Thymus (tissue), 11 donors: ENCODE data around the gene ACACA. TPM values are rescaled to one million over a fixed set of nuclear protein-coding genes. Genes with fewer than 3 reads are reported as not detected.

Experiments
- DNase-seq, 9 donors: peaks; one replicate each; pipeline ENCODE4 v3.0.0-alpha.2; 2013; ENCODE audit warnings: low spot score in 9 of 9, low read depth in 6 of 9, missing footprints in 1 of 9
- H3K27ac ChIP-seq, 2 donors: one replicate each; pipeline ENCODE4 v1.5.1; 2013; ENCODE audit warnings: control low read depth in 1 of 2, low read depth in 1 of 2, low read length in 1 of 2, mild to moderate bottlenecking in 1 of 2, moderate library complexity in 1 of 2
- H3K27me3 ChIP-seq, 2 donors: one replicate each; pipeline ENCODE4 v1.5.1; 2013; ENCODE audit warnings: low read length in 1 of 2; ENCODE audit not compliant: control insufficient read depth in 2 of 2, insufficient read depth in 1 of 2
- H3K36me3 ChIP-seq, 2 donors: one replicate each; pipeline ENCODE4 v1.5.1; 2013; ENCODE audit warnings: low read length in 1 of 2, mild to moderate bottlenecking in 1 of 2, moderate library complexity in 1 of 2; ENCODE audit not compliant: control insufficient read depth in 2 of 2, insufficient read depth in 2 of 2
- H3K4me1 ChIP-seq, 2 donors: one replicate each; pipeline ENCODE4 v1.5.1; 2013; ENCODE audit warnings: low read length in 2 of 2; ENCODE audit not compliant: control insufficient read depth in 2 of 2, insufficient read depth in 2 of 2
- H3K4me3 ChIP-seq, 2 donors: one replicate each; pipeline ENCODE4 v1.5.1; 2013; ENCODE audit warnings: low read length in 2 of 2, control low read depth in 1 of 2, mild to moderate bottlenecking in 1 of 2
- H3K9me3 ChIP-seq, 2 donors: one replicate each; pipeline ENCODE4 v1.5.1; 2013; ENCODE audit warnings: low read length in 1 of 2, mild to moderate bottlenecking in 1 of 2; ENCODE audit not compliant: control insufficient read depth in 2 of 2, insufficient read depth in 1 of 2
- WGBS: extraction: QIAGEN DNeasy Blood & Tissue Kit; methylation state at CpG from one replicate; pipeline ENCODE4 v1.1.7; 2013; 5-methylcytosine and 5-hydroxymethylcytosine counted together
- polyA plus RNA-seq: library from polyadenylated mRNA; stranded (reverse); fragments of 200-250 nt; gene quantifications from one replicate; pipeline ENCODE4 v1.2.3, GENCODE V29; 2013
- total RNA-seq: library from RNA; stranded (reverse); fragments of 120-200 nt; gene quantifications from one replicate; pipeline ENCODE4 v1.2.4, GENCODE V29; 2013
- donor health status: healthy.

ACACA gene
- total and polyA plus RNA-seq, 2 donors = 8.7 to 12.9 TPM

GRCh38 chr17:37177254-37177870 is 229.3 kb downstream of the ACACA start:
- Histone ChIP-seq H3K36me3 (peaks cover 4 to 11% of the 10 kb centered on the region in 2 donors), H3K9me3 (no peaks in the 10 kb centered on the region), H3K27ac (no peak overlapping the region), H3K27me3 (no peaks in the 10 kb centered on the region), H3K4me1 (no peaks in the 10 kb centered on the region), H3K4me3 (no peak overlapping the region)
- DNase-seq = no peak
- WGBS = 87% methylated on average over 5 of the region's 5 CpGs

- Histone ChIP-seq H3K4me1 (no peaks in the 10 kb centered on the region), H3K27ac (no peak overlapping the region), H3K4me3 (no peak overlapping the region), H3K27me3 (no peaks in the 10 kb centered on the region), H3K9me3 (no peaks in the 10 kb centered on the region), H3K36me3 (peaks cover 4 to 11% of the 10 kb centered on the region in 2 donors)
- no peak for DNase-seq
Measured at GRCh38 chr17:37176723-37177122, 229.9 kb downstream of the ACACA start.

- DNase-seq = peak in 2 of 9 donors; percentile 21 to 46
- 96% methylated on average over 5 of the region's 5 CpGs for WGBS
- no peak overlapping the region for H3K4me3 ChIP-seq
- no peaks in the 10 kb centered on the region for H3K27me3 ChIP-seq
- no peak overlapping the region for H3K27ac ChIP-seq
- no peaks in the 10 kb centered on the region for H3K9me3 ChIP-seq
- no peaks in the 10 kb centered on the region for H3K4me1 ChIP-seq
- H3K36me3 ChIP-seq = peaks cover 4 to 11% of the 10 kb centered on the region in 2 donors
Measured at GRCh38 chr17:37174205-37174604, 232.4 kb downstream of the ACACA start.

- no peaks in the 10 kb centered on the region for H3K9me3 ChIP-seq
- peaks cover 0 to 4% of the 10 kb centered on the region in 2 donors for H3K36me3 ChIP-seq
- H3K27ac ChIP-seq = no peak overlapping the region
- no peak for DNase-seq
- no peak overlapping the region for H3K4me3 ChIP-seq
- H3K4me1 ChIP-seq = no peaks in the 10 kb centered on the region
- WGBS = 97% methylated on average over 2 of the region's 2 CpGs
- no peaks in the 10 kb centered on the region for H3K27me3 ChIP-seq
Measured at GRCh38 chr17:37170881-37171425, 235.7 kb downstream of the ACACA start.

- Histone ChIP-seq H3K9me3 (no peaks in the 10 kb centered on the region), H3K4me3 (no peak overlapping the region), H3K27ac (no peak overlapping the region), H3K4me1 (no peaks in the 10 kb centered on the region), H3K27me3 (no peaks in the 10 kb centered on the region), H3K36me3 (no peaks in the 10 kb centered on the region)
- whole genome bisulfite sequencing = 96% methylated on average over 3 of the region's 3 CpGs
- DNase-seq = peak in 1 of 9 donors; percentile 33
Measured at GRCh38 chr17:37168731-37169353, 237.8 kb downstream of the ACACA start.

- DNase-seq = no peak
- 100% methylated on average over 1 of the region's 1 CpG for WGBS
- Histone ChIP-seq H3K36me3 (no peaks in the 10 kb centered on the region), H3K9me3 (no peaks in the 10 kb centered on the region), H3K4me3 (no peak overlapping the region), H3K27me3 (no peaks in the 10 kb centered on the region), H3K27ac (no peak overlapping the region), H3K4me1 (no peaks in the 10 kb centered on the region)
Measured at GRCh38 chr17:37167756-37168155, 238.9 kb downstream of the ACACA start.

GRCh38 chr17:37164057-37164456 is 242.6 kb downstream of the ACACA start:
- Histone ChIP-seq H3K9me3 (no peaks in the 10 kb centered on the region), H3K27me3 (no peaks in the 10 kb centered on the region), H3K36me3 (peaks cover 0 to 3% of the 10 kb centered on the region in 2 donors), H3K4me3 (no peak overlapping the region), H3K27ac (no peak overlapping the region), H3K4me1 (peaks cover 3 to 4% of the 10 kb centered on the region in 2 donors)
- DNase-seq = no peak
- WGBS = 100% methylated on average over 2 of the region's 2 CpGs

GRCh38 chr17:37162800-37163199 is 243.8 kb downstream of the ACACA start:
- H3K36me3 ChIP-seq = peaks cover 0 to 3% of the 10 kb centered on the region in 2 donors
- 98% methylated on average over 6 of the region's 6 CpGs for WGBS
- H3K9me3 ChIP-seq = no peaks in the 10 kb centered on the region
- H3K27ac ChIP-seq = no peak overlapping the region
- no peak overlapping the region for H3K4me3 ChIP-seq
- DNase-seq = no peak
- peaks cover 3 to 4% of the 10 kb centered on the region in 2 donors for H3K4me1 ChIP-seq
- no peaks in the 10 kb centered on the region for H3K27me3 ChIP-seq

- H3K27ac ChIP-seq = no peak overlapping the region
- no peaks in the 10 kb centered on the region for H3K9me3 ChIP-seq
- H3K4me1 ChIP-seq = peaks cover 3 to 4% of the 10 kb centered on the region in 2 donors
- H3K27me3 ChIP-seq = no peaks in the 10 kb centered on the region
- DNase-seq = no peak
- no peak overlapping the region for H3K4me3 ChIP-seq
- peaks cover 0 to 3% of the 10 kb centered on the region in 2 donors for H3K36me3 ChIP-seq
Measured at GRCh38 chr17:37160944-37161343, 245.7 kb downstream of the ACACA start.
